ENCODE data around the gene VIM.
"Not testable (repeated sequence)": the region's sequence is repeated elsewhere in the genome, so short reads cannot be mapped to it uniquely, and the experiment has no call there.

VIM gene

GRCh38 chr10:17234431-17234945 is 6.4 kb downstream of the VIM start:
- DNase-seq, result no peak

GRCh38 chr10:17235136-17235535 is 7.1 kb downstream of the VIM start:
- DNase-seq, result no peak

GRCh38 chr10:17236468-17237148 is 8.6 kb downstream of the VIM start:
- no peak for DNase-seq

GRCh38 chr10:17237149-17237527 is 9.1 kb downstream of the VIM start:
- DNase-seq, result no peak

- no peak for DNase-seq
Measured at GRCh38 chr10:17237915-17238444, 9.9 kb downstream of the VIM start.

- no peak for DNase-seq
Measured at GRCh38 chr10:17238445-17239291, 10.6 kb downstream of the VIM start.

- no peak for DNase-seq
Measured at GRCh38 chr10:17239345-17240085, 11.5 kb downstream of the VIM start.

- no peak for DNase-seq
Measured at GRCh38 chr10:17240096-17240495, 12.1 kb downstream of the VIM start.

- no peak for DNase-seq
Measured at GRCh38 chr10:17240616-17241015, 12.6 kb downstream of the VIM start.

- no peak for DNase-seq
Measured at GRCh38 chr10:17241611-17242333, 13.7 kb downstream of the VIM start.

- DNase-seq, result no peak
Measured at GRCh38 chr10:17244700-17245365, 16.8 kb downstream of the VIM start.

GRCh38 chr10:17247210-17247609 is 19.2 kb downstream of the VIM start:
- no peak for DNase-seq

GRCh38 chr10:17248964-17249363 is 20.9 kb downstream of the VIM start:
- DNase-seq, result no peak

- no peak for DNase-seq
Measured at GRCh38 chr10:17249820-17250219, 21.8 kb downstream of the VIM start.

- no peak for DNase-seq
Measured at GRCh38 chr10:17250736-17251135, 22.7 kb downstream of the VIM start.

- DNase-seq, result not testable (repeated sequence)
Measured at GRCh38 chr10:17254543-17255050, 26.6 kb downstream of the VIM start.

GRCh38 chr10:17255512-17255911 is 27.5 kb downstream of the VIM start:
- DNase-seq, result no peak

- no peak for DNase-seq
Measured at GRCh38 chr10:17256051-17256450, 28.0 kb downstream of the VIM start.

GRCh38 chr10:17256627-17257026 is 28.6 kb downstream of the VIM start:
- DNase-seq, result no peak

GRCh38 chr10:17257466-17258321 is 29.7 kb downstream of the VIM start:
- peak; percentile 7 for DNase-seq

- DNase-seq, result no peak
Measured at GRCh38 chr10:17262502-17262901, 34.5 kb downstream of the VIM start.
